Stimulated activated CD8-positive, alpha-beta memory T cell treated with anti-CD3 and anti-CD28 coated beads, Interleukin-7, amount 100 ng/mL, for 48 hours (primary cell): Measurements from ENCODE around the gene UFC1.
"Not testable (repeated sequence)": the region's sequence is repeated elsewhere in the genome, so short reads cannot be mapped to it uniquely, and the experiment has no call there.

Experiments
- DNase-seq, 2 donors: peaks; one replicate each; pipeline ENCODE4 v3.0.0-alpha.2; 2020; ENCODE audit warnings: low read depth in 1 of 2; ENCODE audit errors: extremely low read depth in 1 of 2

The UFC1 gene

GRCh38 chr1:161153682-161154337 is at the start of gene UFC1:
TSS of gene UFC1 (plus strand) at chr1:161153978. CDS start at chr1:161153998, 20 bp downstream.
- DNase-seq, result peak; percentile 56 to 78

- DNase-seq, result no peak
Observed at GRCh38 chr1:161106431-161106830, 47.3 kb upstream of the UFC1 start.

- DNase-seq, result no peak
Observed at GRCh38 chr1:161111117-161111516, 42.7 kb upstream of the UFC1 start.

- DNase-seq, result no peak
Observed at GRCh38 chr1:161111527-161111926, 42.3 kb upstream of the UFC1 start.

GRCh38 chr1:161113915-161114314 is 39.9 kb upstream of the UFC1 start:
- no peak for DNase-seq

- DNase-seq, result no peak
Observed at GRCh38 chr1:161114556-161114955, 39.2 kb upstream of the UFC1 start.

GRCh38 chr1:161115132-161115711 is 38.6 kb upstream of the UFC1 start:
- peak in 1 of 2 donors; percentile 61 for DNase-seq

- DNase-seq, result not testable (repeated sequence)
Observed at GRCh38 chr1:161115961-161116360, 37.8 kb upstream of the UFC1 start.

GRCh38 chr1:161117759-161118581 is 35.8 kb upstream of the UFC1 start, which contains the start of the genes NIT1 and PFDN2:
TSS of gene NIT1 (plus strand) at chr1:161118105. CDS start at chr1:161118177, 72 bp downstream.
TSS of gene PFDN2 (minus strand) at chr1:161118037. CDS start at chr1:161118026, 11 bp downstream.
- DNase-seq, result peak; percentile 74 to 81

- peak in 1 of 2 donors; percentile 66 for DNase-seq
Observed at GRCh38 chr1:161119092-161119903, 34.5 kb upstream of the UFC1 start.

- DNase-seq, result no peak
Observed at GRCh38 chr1:161121042-161121650, 32.6 kb upstream of the UFC1 start.

- no peak for DNase-seq
Observed at GRCh38 chr1:161121834-161122233, 31.9 kb upstream of the UFC1 start.

- DNase-seq, result no peak
Observed at GRCh38 chr1:161122967-161123366, 30.8 kb upstream of the UFC1 start.

GRCh38 chr1:161127649-161128048 is 26.1 kb upstream of the UFC1 start:
- no peak for DNase-seq

GRCh38 chr1:161128591-161129420 is 25.0 kb upstream of the UFC1 start:
- no peak for DNase-seq

- no peak for DNase-seq
Observed at GRCh38 chr1:161130266-161130665, 23.5 kb upstream of the UFC1 start.

GRCh38 chr1:161131523-161132409 is 22.0 kb upstream of the UFC1 start:
- no peak for DNase-seq

GRCh38 chr1:161132410-161133219 is 21.2 kb upstream of the UFC1 start, which contains the start of gene DEDD:
TSS of gene DEDD (minus strand) at chr1:161132667. CDS start at chr1:161124462, 8,205 bp downstream.
- DNase-seq, result peak; percentile 77 to 92
